Esophagus squamous epithelium (tissue), 4 donors: ENCODE results near the gene SP3.

Experiments used
- CTCF ChIP-seq, 6 experiments: fragments of 450-650 bp in 4 of 6; fragments of 200-600 bp in 2 of 6; sonication (generic) in 2 of 6; IDR thresholded peaks; one replicate each; pipeline ENCODE4 v1.5.1; 2016 to 2019; ENCODE audit warnings: antibody characterized with exemption in 6 of 6, mild to moderate bottlenecking in 4 of 6, moderate library complexity in 4 of 6
- POLR2A ChIP-seq, 4 donors: fragments of 450-650 bp; IDR thresholded peaks; one replicate each; pipeline ENCODE4 v1.6.1; 2017; ENCODE audit warnings: antibody characterized with exemption in 4 of 4, mild to moderate bottlenecking in 4 of 4, moderate library complexity in 3 of 4

- TF ChIP-seq POLR2A (IDR thresholded peaks at IDR 0.05) (no peak), CTCF (IDR thresholded peaks at IDR 0.05) (no peak)
Observed at GRCh38 chr2:173991856-173992588, 26.8 kb upstream of the SP3 start.
